ENCODE data around the gene LGI2.

The LGI2 gene

DNA sequence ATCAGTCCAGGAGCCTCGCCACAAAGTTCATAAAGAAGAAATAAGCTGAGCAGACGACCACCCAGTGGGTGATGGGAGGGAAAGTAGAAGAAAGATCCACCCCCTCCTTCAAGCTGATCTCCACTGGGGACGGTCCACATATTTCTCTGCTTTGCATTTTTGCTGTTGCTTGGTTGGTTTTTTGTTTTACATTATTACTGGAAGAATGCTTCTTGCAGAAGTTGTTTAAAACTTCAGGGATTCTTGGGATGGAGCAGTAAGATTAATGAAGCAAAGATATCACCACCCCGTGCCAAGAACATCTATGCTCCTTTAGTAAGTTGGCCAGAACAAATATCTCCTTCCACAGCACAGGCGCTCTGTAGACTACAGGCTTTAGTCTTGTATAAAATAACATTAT is 30.1 kb downstream of the LGI2 start:
- Histone ChIP-seq H4K20me1 (ENCODE audit: insufficient read depth, low read length) (no peaks in the 10 kb centered on the region), H3K9ac (ENCODE audit: low read length) (no peak overlapping the region), H3K4me1 (ENCODE audit: low read length) (peaks cover 8% of the 10 kb centered on the region; the same call in 1 of the 2 replicates), H3K36me3 (replicated peaks; ENCODE audit: insufficient read depth, low read length) (no peaks in the 10 kb centered on the region), H3F3A (ENCODE audit: insufficient read depth, low read length) (no peaks in the 10 kb centered on the region), H3K4me3 (ENCODE audit: low read length) (no peak overlapping the region), H2AFZ (ENCODE audit: low read length) (no peak overlapping the region), H3K4me2 (ENCODE audit: low read depth, low read length) (no peak overlapping the region), H3K9me3 (replicated peaks; ENCODE audit: insufficient read depth, low read length) (no peaks in the 10 kb centered on the region), H3K79me2 (ENCODE audit: low read length) (no peaks in the 10 kb centered on the region), H3K27me3 (replicated peaks; ENCODE audit: insufficient read depth, low read length) (no peaks in the 10 kb centered on the region), H3K27ac (ENCODE audit: low read length) (no peak overlapping the region), H3K9me2 (replicated peaks; ENCODE audit: insufficient read depth, low read length) (no peaks in the 10 kb centered on the region)
- no peak for DNase-seq
- TF ChIP-seq EZH2phosphoT487 (IDR thresholded peaks at IDR 0.05; ENCODE audit: low read length): no peak
- TF ChIP-seq EZH2 (optimal IDR thresholded peaks at IDR 0.05; ENCODE audit: low read depth, low read length): no peak
- TF ChIP-seq CTCF (IDR thresholded peaks at IDR 0.05; ENCODE audit: low read length): no peak

- Histone ChIP-seq H3K4me3 (ENCODE audit: low read length) (peak overlapping the region; percentile 10; the same call in 1 of the 2 replicates), H3K27ac (ENCODE audit: low read length) (no peak overlapping the region), H3K36me3 (replicated peaks; ENCODE audit: insufficient read depth, low read length) (no peaks in the 10 kb centered on the region), H4K20me1 (ENCODE audit: insufficient read depth, low read length) (no peaks in the 10 kb centered on the region), H3K79me2 (ENCODE audit: low read length) (no peaks in the 10 kb centered on the region), H3K9me2 (replicated peaks; ENCODE audit: insufficient read depth, low read length) (no peaks in the 10 kb centered on the region), H2AFZ (ENCODE audit: low read length) (peak overlapping the region; percentile 36), H3K4me2 (ENCODE audit: low read depth, low read length) (peak overlapping the region; percentile 59; the same call in 1 of the 2 replicates), H3F3A (ENCODE audit: insufficient read depth, low read length) (no peaks in the 10 kb centered on the region), H3K9me3 (replicated peaks; ENCODE audit: insufficient read depth, low read length) (no peaks in the 10 kb centered on the region), H3K27me3 (replicated peaks; ENCODE audit: insufficient read depth, low read length) (no peaks in the 10 kb centered on the region), H3K4me1 (ENCODE audit: low read length) (peaks cover 8% of the 10 kb centered on the region; the same call in 1 of the 2 replicates), H3K9ac (ENCODE audit: low read length) (no peak overlapping the region)
- TF ChIP-seq EZH2 (optimal IDR thresholded peaks at IDR 0.05; ENCODE audit: low read depth, low read length) (no peak), EZH2phosphoT487 (IDR thresholded peaks at IDR 0.05; ENCODE audit: low read length) (no peak), CTCF (IDR thresholded peaks at IDR 0.05; ENCODE audit: low read length) (no peak)
- DNase-seq: no peak
Measured at GRCh38 chr4:24999392-25000089, 31.2 kb downstream of the LGI2 start.

DNA sequence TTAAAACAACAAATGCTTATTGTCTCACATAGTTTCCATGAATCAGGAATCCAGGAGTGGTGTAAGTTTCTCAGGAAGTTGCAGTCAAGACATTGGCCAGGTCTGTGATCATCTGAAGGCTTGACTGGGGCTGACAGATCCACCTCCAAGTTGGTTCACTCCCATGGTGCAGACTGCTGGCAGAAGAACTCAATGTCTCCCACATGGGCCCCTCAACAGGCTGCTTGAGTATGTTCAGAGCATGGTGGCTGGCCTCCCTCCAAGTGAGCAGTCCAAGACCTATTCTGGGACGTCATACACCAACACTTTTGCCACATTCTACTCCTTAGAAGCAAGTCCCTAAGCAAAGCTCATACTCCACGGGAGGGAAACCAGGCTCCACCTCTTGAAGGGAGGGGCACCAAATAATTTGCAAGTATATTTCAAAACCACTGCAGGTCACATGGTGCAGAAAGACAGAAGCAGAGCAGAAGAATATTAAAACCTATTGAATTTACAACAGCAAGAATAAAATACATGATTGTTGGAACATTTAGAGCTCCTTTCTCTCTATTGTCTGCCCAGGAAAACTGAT is 35.3 kb downstream of the LGI2 start:
- H3K27me3 ChIP-seq (replicated peaks; ENCODE audit: insufficient read depth, low read length): no peaks in the 10 kb centered on the region

More for the DNA sequence above, 35.3 kb downstream of the LGI2 start:
- TF ChIP-seq EZH2phosphoT487 (IDR thresholded peaks at IDR 0.05; ENCODE audit: low read length) (no peak), CTCF (IDR thresholded peaks at IDR 0.05; ENCODE audit: low read length) (no peak), EZH2 (optimal IDR thresholded peaks at IDR 0.05; ENCODE audit: low read depth, low read length) (no peak)
- Histone ChIP-seq H3K4me3 (ENCODE audit: low read length) (no peak overlapping the region), H4K20me1 (ENCODE audit: insufficient read depth, low read length) (no peaks in the 10 kb centered on the region), H3F3A (ENCODE audit: insufficient read depth, low read length) (no peaks in the 10 kb centered on the region), H3K27ac (ENCODE audit: low read length) (no peak overlapping the region), H3K4me2 (ENCODE audit: low read depth, low read length) (no peak overlapping the region), H3K36me3 (replicated peaks; ENCODE audit: insufficient read depth, low read length) (no peaks in the 10 kb centered on the region), H2AFZ (ENCODE audit: low read length) (no peak overlapping the region), H3K4me1 (ENCODE audit: low read length) (peaks cover 8% of the 10 kb centered on the region; the same call in 1 of the 2 replicates), H3K9me2 (replicated peaks; ENCODE audit: insufficient read depth, low read length) (no peaks in the 10 kb centered on the region), H3K79me2 (ENCODE audit: low read length) (no peaks in the 10 kb centered on the region), H3K9ac (ENCODE audit: low read length) (no peak overlapping the region), H3K9me3 (replicated peaks; ENCODE audit: insufficient read depth, low read length) (no peaks in the 10 kb centered on the region)
- no peak for DNase-seq

Measured in MM.1S (cell line).